ENCODE data around the gene TXN2.

DNA sequence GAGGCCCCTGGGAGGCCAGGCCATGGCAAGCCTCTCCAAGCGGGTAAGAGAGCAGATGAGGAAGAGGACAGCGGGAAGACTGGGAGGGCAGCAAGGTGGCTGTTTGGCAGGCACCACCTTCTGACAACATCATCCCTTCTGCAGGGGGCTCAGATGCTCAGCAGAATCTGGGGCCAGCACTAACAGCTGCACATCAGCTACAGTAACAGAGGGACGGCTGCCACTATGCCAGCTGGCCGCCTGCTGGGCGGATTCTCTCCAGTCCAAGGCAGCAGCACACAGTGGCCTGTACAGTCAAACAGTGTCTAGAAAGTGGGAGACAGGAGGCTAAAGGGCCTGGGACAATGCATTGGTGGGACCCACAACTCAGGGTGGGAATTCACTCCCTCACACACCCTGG lies 10.7 kb upstream of the TXN2 start:
- TF ChIP-seq YY1 (IDR thresholded peaks at IDR 0.05; ENCODE audit: low read depth) (no peak), CREB1 (IDR thresholded peaks at IDR 0.05; ENCODE audit: low read depth) (no peak)
- TF ChIP-seq, protein P1, sequence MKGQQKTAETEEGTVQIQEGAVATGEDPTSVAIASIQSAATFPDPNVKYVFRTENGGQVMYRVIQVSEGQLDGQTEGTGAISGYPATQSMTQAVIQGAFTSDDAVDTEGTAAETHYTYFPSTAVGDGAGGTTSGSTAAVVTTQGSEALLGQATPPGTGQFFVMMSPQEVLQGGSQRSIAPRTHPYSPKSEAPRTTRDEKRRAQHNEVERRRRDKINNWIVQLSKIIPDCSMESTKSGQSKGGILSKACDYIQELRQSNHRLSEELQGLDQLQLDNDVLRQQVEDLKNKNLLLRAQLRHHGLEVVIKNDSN (IDR thresholded peaks at IDR 0.05) = no peak

Data from Ishikawa (cell line).